ENCODE results near the gene OPCML.

OPCML gene

DNA sequence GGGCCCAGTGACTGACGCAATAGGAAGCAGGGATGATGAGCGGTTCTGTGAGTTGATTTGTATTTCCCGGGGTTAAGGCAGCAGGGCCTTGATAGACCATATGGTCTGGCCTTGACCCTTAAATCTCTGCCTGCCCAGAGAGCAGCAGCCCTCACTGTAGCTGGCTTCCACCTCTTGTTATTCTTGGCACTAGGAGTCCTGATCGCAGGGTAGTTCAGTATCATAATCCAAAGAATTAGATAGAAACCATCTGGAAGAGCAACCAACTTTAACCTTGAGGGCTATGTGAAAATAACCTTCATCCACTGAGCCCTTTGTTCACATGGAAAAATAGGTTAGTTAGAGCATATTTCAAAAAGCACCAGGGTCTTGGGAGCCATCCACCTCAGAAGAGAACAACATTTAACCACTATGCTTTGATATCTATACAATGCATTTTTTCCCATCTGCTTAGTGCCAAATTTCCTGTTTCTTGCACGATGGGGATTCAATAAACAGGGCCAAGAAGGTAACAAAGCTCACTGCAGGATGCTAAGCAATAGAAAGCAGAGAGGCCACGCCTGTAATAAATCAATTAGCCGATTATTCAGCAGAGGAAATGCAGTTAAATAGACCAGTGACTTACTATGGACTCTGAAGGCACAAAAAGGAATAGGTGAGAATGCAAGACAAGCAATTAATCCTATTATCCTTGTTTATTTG lies 761.3 kb downstream of the OPCML start:
- Histone ChIP-seq H3K27me3 (ENCODE audit: insufficient read depth, low read depth, severe bottlenecking) (no peaks in the 10 kb centered on the region), H3K27ac (peak overlapping the region; percentile 83), H3K4me3 (ENCODE audit: low read depth, low read length) (no peak overlapping the region), H3K36me3 (no peaks in the 10 kb centered on the region), H3K9me3 (ENCODE audit: severe bottlenecking) (no peaks in the 10 kb centered on the region)
- TF ChIP-seq, protein P1, sequence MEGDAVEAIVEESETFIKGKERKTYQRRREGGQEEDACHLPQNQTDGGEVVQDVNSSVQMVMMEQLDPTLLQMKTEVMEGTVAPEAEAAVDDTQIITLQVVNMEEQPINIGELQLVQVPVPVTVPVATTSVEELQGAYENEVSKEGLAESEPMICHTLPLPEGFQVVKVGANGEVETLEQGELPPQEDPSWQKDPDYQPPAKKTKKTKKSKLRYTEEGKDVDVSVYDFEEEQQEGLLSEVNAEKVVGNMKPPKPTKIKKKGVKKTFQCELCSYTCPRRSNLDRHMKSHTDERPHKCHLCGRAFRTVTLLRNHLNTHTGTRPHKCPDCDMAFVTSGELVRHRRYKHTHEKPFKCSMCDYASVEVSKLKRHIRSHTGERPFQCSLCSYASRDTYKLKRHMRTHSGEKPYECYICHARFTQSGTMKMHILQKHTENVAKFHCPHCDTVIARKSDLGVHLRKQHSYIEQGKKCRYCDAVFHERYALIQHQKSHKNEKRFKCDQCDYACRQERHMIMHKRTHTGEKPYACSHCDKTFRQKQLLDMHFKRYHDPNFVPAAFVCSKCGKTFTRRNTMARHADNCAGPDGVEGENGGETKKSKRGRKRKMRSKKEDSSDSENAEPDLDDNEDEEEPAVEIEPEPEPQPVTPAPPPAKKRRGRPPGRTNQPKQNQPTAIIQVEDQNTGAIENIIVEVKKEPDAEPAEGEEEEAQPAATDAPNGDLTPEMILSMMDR (IDR thresholded peaks at IDR 0.05; ENCODE audit: low read depth, low read length), result no peak
- peak; percentile 82 for DNase-seq

DNA sequence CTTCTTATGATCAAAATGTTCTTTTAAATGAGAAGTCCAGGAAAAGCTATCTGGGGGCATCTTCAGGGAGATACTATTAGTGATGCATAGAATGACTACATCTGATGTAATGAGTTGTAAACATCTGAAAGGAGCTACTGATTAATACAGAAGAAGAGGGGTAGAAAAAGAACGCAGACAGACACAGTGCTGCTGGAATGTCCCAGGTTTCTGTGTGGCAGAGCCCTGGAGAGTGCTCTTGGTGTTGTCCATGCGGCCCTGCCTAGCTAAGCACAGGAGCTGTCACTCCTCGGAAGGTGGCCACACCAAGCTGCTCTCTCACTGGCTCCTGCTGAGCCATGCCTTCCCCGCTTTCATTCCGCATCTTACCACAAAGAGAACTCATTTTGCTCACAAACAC lies 768.8 kb downstream of the OPCML start:
- H3K36me3 ChIP-seq, result no peaks in the 10 kb centered on the region

DNA sequence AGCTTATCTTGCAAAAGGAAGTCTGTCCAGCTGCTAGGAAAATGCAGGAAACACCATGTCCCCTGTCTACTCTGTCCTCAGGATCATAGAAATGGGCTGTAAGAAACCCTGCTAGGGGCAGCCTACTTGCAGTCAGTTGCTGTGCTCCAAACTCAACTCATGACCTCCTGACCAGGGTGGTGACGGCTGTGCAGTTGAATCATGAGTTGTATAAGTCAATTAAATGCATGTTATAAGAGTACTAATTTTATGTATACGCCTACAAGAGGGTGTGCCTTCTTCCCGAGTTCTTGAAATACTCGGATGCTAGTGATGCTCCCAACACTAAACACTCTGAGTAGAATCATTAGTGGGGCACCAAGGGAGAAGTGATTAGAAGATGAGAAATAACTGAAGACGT lies 776.4 kb downstream of the OPCML start:
- Histone ChIP-seq H3K4me3 (ENCODE audit: low read depth, low read length) (no peak overlapping the region), H3K9me3 (ENCODE audit: severe bottlenecking) (no peaks in the 10 kb centered on the region), H3K27me3 (ENCODE audit: insufficient read depth, low read depth, severe bottlenecking) (no peaks in the 10 kb centered on the region), H3K27ac (no peak overlapping the region), H3K36me3 (no peaks in the 10 kb centered on the region)
- no peak for DNase-seq
- TF ChIP-seq, protein P1 (IDR thresholded peaks at IDR 0.05; ENCODE audit: low read depth, low read length), result no peak

More for the DNA sequence above, 768.8 kb downstream of the OPCML start:
- no peak for DNase-seq
- Histone ChIP-seq H3K27ac (no peak overlapping the region), H3K4me3 (ENCODE audit: low read depth, low read length) (no peak overlapping the region), H3K27me3 (ENCODE audit: insufficient read depth, low read depth, severe bottlenecking) (no peaks in the 10 kb centered on the region), H3K9me3 (ENCODE audit: severe bottlenecking) (no peaks in the 10 kb centered on the region)
- TF ChIP-seq, protein P1 (IDR thresholded peaks at IDR 0.05; ENCODE audit: low read depth, low read length), result no peak

DNA sequence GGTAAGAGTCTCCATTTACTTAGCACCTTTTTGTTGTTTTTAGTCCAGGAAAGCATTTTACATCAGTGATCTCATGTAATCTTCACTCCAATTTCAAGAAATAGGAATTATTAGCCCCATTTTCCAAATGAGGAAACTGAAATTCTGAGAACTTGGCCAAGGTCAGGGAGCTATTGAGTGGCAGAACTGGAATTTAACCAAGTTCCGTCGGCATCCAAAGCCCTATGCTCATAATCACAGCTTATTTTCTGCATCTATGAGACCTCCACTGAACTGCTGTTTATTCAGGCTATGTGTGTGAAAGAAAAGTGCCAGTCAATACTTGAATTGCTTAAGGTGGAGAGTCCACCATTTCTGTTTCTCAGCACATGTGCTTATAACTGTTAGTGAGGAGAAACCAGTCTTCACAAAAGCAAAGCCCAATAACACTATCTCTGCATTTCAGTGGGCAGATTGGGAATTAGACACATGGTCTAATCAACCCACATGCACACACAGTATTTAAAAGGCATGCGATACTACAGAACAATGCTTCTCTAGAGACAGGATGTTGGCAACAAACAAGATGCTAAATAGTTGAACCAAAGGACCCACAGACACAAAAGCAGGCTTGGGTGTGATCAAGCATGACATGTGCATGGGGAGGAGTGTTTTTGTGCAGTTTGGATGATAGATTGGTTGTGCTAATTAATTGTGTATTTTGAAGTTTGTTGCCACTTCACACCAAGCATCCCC lies 780.6 kb downstream of the OPCML start:
- DNase-seq, result no peak
- H3K9me3 ChIP-seq (ENCODE audit: severe bottlenecking), result no peaks in the 10 kb centered on the region
- TF ChIP-seq, protein P1 (IDR thresholded peaks at IDR 0.05; ENCODE audit: low read depth, low read length), result no peak
- H3K36me3 ChIP-seq, result no peaks in the 10 kb centered on the region
- H3K4me3 ChIP-seq (ENCODE audit: low read depth, low read length), result no peak overlapping the region
- H3K27me3 ChIP-seq (ENCODE audit: insufficient read depth, low read depth, severe bottlenecking), result no peaks in the 10 kb centered on the region
- no peak overlapping the region for H3K27ac ChIP-seq

DNA sequence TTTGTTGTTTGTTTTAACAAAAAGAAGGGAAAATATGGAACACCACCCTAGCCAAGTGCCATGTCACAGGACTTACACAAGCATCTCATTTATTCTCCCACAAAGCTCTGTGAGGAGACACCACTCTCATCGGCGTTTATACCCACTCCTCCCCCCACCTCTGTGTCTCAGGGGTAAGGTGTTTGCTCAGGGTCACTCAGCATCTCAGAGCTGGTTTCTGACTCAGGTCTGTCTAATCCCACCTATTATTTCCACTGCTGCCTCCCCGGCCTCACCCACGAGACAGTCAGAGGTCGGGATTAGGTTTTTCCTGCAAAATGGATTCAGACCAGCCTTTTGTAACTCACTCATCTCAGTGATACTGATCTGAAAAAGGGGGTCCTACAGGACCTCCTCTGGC lies 786.0 kb downstream of the OPCML start:
- DNase-seq, result no peak

More for the DNA sequence above, 786.0 kb downstream of the OPCML start:
- no peak overlapping the region for H3K4me3 ChIP-seq (ENCODE audit: low read depth, low read length)
- H3K27ac ChIP-seq, result no peak overlapping the region
- H3K9me3 ChIP-seq (ENCODE audit: severe bottlenecking), result no peaks in the 10 kb centered on the region
- TF ChIP-seq, protein P1 (IDR thresholded peaks at IDR 0.05; ENCODE audit: low read depth, low read length), result no peak
- no peaks in the 10 kb centered on the region for H3K27me3 ChIP-seq (ENCODE audit: insufficient read depth, low read depth, severe bottlenecking)
- H3K36me3 ChIP-seq, result no peaks in the 10 kb centered on the region

Measured in WERI-Rb-1 (cell line).